GM19452 (cell line): ENCODE results near the gene DLGAP1.

Experiments
- ATAC-seq: cut with Tn5 transposase; IDR thresholded peaks from one replicate; pipeline ENCODE4 v1.9.1; 2021; ENCODE audit not compliant: unreplicated experiment

Gene DLGAP1

GRCh38 chr18:3906116-3906750 lies 548.9 kb downstream of the DLGAP1 start:
- ATAC-seq = no peak

- no peak for ATAC-seq
These were observed 551.8 kb downstream of the DLGAP1 start for GRCh38 chr18:3903337-3903736.

GRCh38 chr18:3902676-3903075 lies 552.4 kb downstream of the DLGAP1 start:
- ATAC-seq = no peak

GRCh38 chr18:3901811-3902210 lies 553.3 kb downstream of the DLGAP1 start:
- no peak for ATAC-seq

GRCh38 chr18:3901042-3901441 lies 554.1 kb downstream of the DLGAP1 start:
- no peak for ATAC-seq

GRCh38 chr18:3900327-3900726 lies 554.8 kb downstream of the DLGAP1 start:
- no peak for ATAC-seq

- ATAC-seq = no peak
These were observed 556.1 kb downstream of the DLGAP1 start for GRCh38 chr18:3898861-3899613.

- no peak for ATAC-seq
These were observed 563.0 kb downstream of the DLGAP1 start for GRCh38 chr18:3892152-3892551.

GRCh38 chr18:3891245-3891644 lies 563.9 kb downstream of the DLGAP1 start:
- no peak for ATAC-seq

- no peak for ATAC-seq
These were observed 565.3 kb downstream of the DLGAP1 start for GRCh38 chr18:3889803-3890202.

GRCh38 chr18:3889121-3889520 lies 566.0 kb downstream of the DLGAP1 start:
- ATAC-seq = no peak

GRCh38 chr18:3886575-3887322 lies 568.4 kb downstream of the DLGAP1 start:
- no peak for ATAC-seq

- ATAC-seq = no peak
These were observed 569.8 kb downstream of the DLGAP1 start for GRCh38 chr18:3885209-3885792.

- ATAC-seq = no peak
These were observed 575.3 kb downstream of the DLGAP1 start for GRCh38 chr18:3879836-3880120.

- ATAC-seq = no peak
These were observed 575.8 kb downstream of the DLGAP1 start for GRCh38 chr18:3879114-3879835.

- ATAC-seq = no peak
These were observed 576.7 kb downstream of the DLGAP1 start for GRCh38 chr18:3878401-3878800.

GRCh38 chr18:3877678-3878077 lies 577.4 kb downstream of the DLGAP1 start:
- ATAC-seq = no peak

- ATAC-seq = no peak
These were observed 579.1 kb downstream of the DLGAP1 start for GRCh38 chr18:3875961-3876360.

GRCh38 chr18:3875376-3875775 lies 579.7 kb downstream of the DLGAP1 start:
- no peak for ATAC-seq

- no peak for ATAC-seq
These were observed 580.5 kb downstream of the DLGAP1 start for GRCh38 chr18:3874581-3874980.

- no peak for ATAC-seq
These were observed 581.0 kb downstream of the DLGAP1 start for GRCh38 chr18:3874125-3874524.
